DMS114 treated with DMSO at 0.1 percent for 48 hours (cell line): Measurements from ENCODE around the gene LSM2.

Experiments used
- DNase-seq: peaks from one replicate; lab custom pipeline; 2025; ENCODE audit not compliant: unreplicated experiment; lab: John Stamatoyannopoulos, UW

Gene LSM2

GRCh38 chr6:31752739-31753319 is 53.9 kb downstream of the LSM2 start:
- DNase-seq, result no peak

DNA sequence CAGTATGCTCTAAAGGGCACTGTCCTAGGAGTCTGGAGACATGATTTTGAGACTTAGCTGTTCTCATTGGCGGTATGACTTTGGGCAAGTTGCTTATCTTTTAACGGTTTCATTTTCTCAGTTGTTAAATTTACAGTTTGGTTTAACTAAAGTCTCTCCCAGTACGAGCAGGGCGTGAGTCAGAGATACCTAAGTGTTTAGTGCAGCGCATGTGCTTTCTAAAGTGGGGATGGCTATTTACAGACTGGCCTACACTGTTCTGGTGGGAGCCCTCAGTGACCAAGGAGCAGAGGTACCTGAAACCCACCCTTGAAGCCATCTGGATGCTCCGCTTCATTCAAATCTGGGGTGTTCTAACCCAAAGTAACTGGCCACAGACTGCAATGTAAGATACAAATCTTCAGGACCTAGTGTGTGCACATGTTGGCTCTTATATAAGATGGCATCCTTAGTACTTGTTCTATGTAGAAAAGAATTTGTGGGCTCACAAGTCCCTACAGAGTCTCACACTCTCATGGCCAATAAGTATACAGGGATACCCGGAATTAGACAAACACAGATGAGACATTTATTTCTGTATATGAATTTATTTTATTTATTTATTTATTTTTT is 56.2 kb downstream of the LSM2 start:
- no peak for DNase-seq

GRCh38 chr6:31749301-31750036 is 57.3 kb downstream of the LSM2 start:
- no peak for DNase-seq
